B cell (primary cell): ENCODE measurements around the gene IARS1. TPM values are rescaled to one million over a fixed set of nuclear protein-coding genes. Genes with fewer than 3 reads are reported as not detected.

ENCODE experiments used
- ATAC-seq: fragments of 200-7000 bp; cut with Tn5 transposase; one replicate; pipeline ENCODE4 v1.10.0; 2021; ENCODE audit warnings: low read depth, mild to moderate bottlenecking, moderate number of reproducible peaks, moderate library complexity
- CTCF ChIA-PET: fragments of 350-600 bp; sonication (Branson Sonifier 250); formaldehyde crosslinking; loops from one replicate; lab custom pipeline; 2021; ENCODE audit warnings: antibody characterized with exemption, inconsistent platforms; lab: Charles Lee
- POLR2A ChIA-PET: fragments of 350-600 bp; sonication (Branson Sonifier 250); formaldehyde crosslinking; loops from one replicate; lab custom pipeline; 2021; ENCODE audit warnings: antibody characterized with exemption; lab: Charles Lee
- DNase-seq: peaks from one replicate; pipeline ENCODE4 v3.0.0; 2013
- H2AFZ ChIP-seq: 2 replicates; pipeline ENCODE4 v1.6.1; 2012; ENCODE audit warnings: mild to moderate bottlenecking, low read depth, low read length; ENCODE audit not compliant: insufficient read depth, poor library complexity, severe bottlenecking
- H3K27ac ChIP-seq, 2 donors: 1 replicate in 1 of 2; 2 replicates in 1 of 2; pipeline ENCODE4 v1.5.1; 2012 to 2013; ENCODE audit warnings: low read length in 2 of 2, mild to moderate bottlenecking in 2 of 2, moderate library complexity in 1 of 2
- H3K27me3 ChIP-seq, 4 experiments: fragments of 200-600 bp in 1 of 4; sonication (generic) in 1 of 4; replicated peaks in 1 of 4; 1 replicate in 2 of 4; 2 replicates in 2 of 4; pipeline versions ENCODE4 v1.6.1 to v1.7.0; 2013 to 2016; ENCODE audit warnings: low read length in 3 of 4, mild to moderate bottlenecking in 2 of 4, mixed read lengths in 1 of 4, moderate library complexity in 1 of 4; ENCODE audit not compliant: insufficient read depth in 4 of 4, control insufficient read depth in 3 of 4; ENCODE audit errors: control extremely low read depth in 1 of 4
- H3K36me3 ChIP-seq, 2 experiments: replicated peaks in 1 of 2; 1 replicate in 1 of 2; 2 replicates in 1 of 2; pipeline versions ENCODE4 v1.6.1 to v1.7.1; 2013; ENCODE audit warnings: low read length in 1 of 2; ENCODE audit not compliant: insufficient read depth in 2 of 2, control insufficient read depth in 1 of 2; ENCODE audit errors: control extremely low read depth in 1 of 2, extremely low read depth in 1 of 2
- H3K4me1 ChIP-seq, 2 donors: fragments of 200-600 bp in 1 of 2; sonication (generic) in 1 of 2; 1 replicate in 1 of 2; 2 replicates in 1 of 2; pipeline versions ENCODE4 v1.5.1 to v1.6.1; 2013 to 2017; ENCODE audit warnings: low read length in 2 of 2; ENCODE audit not compliant: control insufficient read depth in 2 of 2, insufficient read depth in 2 of 2
- H3K4me2 ChIP-seq: replicated peaks from 2 replicates; pipeline ENCODE3; 2012; ENCODE audit warnings: mild to moderate bottlenecking, low read depth, low read length; ENCODE audit not compliant: poor library complexity, severe bottlenecking
- H3K4me3 ChIP-seq, 5 experiments: fragments of 200-600 bp in 1 of 5; sonication (generic) in 1 of 5; 1 replicate in 3 of 5; 2 replicates in 2 of 5; pipeline versions ENCODE4 v1.5.1 to v1.7.0; 2011 to 2016; ENCODE audit warnings: low read length in 4 of 5, mild to moderate bottlenecking in 4 of 5, low read depth in 2 of 5, control low read depth in 1 of 5, moderate library complexity in 1 of 5; ENCODE audit not compliant: insufficient read depth in 1 of 5; ENCODE audit errors: control extremely low read depth in 1 of 5, extremely low read depth in 1 of 5
- H3K79me2 ChIP-seq: fragments of 200-600 bp; sonication (generic); one replicate; pipeline ENCODE4 v1.6.0; 2016; ENCODE audit warnings: low read length; ENCODE audit not compliant: control insufficient read depth, insufficient read depth
- H3K9ac ChIP-seq: fragments of 200-600 bp; sonication (generic); 2 replicates; pipeline ENCODE4 v1.6.1; 2017; ENCODE audit warnings: mild to moderate bottlenecking, low read length, moderate library complexity
- H3K9me3 ChIP-seq, 3 donors: one replicate each; pipeline versions ENCODE4 v1.6.1 to v1.7.1; 2013; ENCODE audit warnings: low read length in 2 of 3; ENCODE audit not compliant: control insufficient read depth in 2 of 3, insufficient read depth in 1 of 3; ENCODE audit errors: control extremely low read depth in 1 of 3
- H4K20me1 ChIP-seq: 2 replicates; pipeline ENCODE4 v1.6.0; 2012; ENCODE audit warnings: mild to moderate bottlenecking, low read length; ENCODE audit not compliant: insufficient read depth, control insufficient read depth, poor library complexity, severe bottlenecking
- H3K27ac Mint-ChIP-seq: one replicate; pipeline ENCODE4 v1.8.0; 2021; ENCODE audit warnings: mixed read lengths
- H3K27me3 Mint-ChIP-seq: one replicate; pipeline ENCODE4 v1.8.0; 2021; ENCODE audit warnings: mixed read lengths
- H3K4me1 Mint-ChIP-seq: one replicate; pipeline ENCODE4 v1.8.0; 2021; ENCODE audit warnings: mixed read lengths
- H3K4me3 Mint-ChIP-seq: one replicate; pipeline ENCODE4 v1.8.0; 2021; ENCODE audit warnings: mixed read lengths
- H3K9me3 Mint-ChIP-seq: one replicate; pipeline ENCODE4 v1.8.0; 2022; ENCODE audit warnings: mixed read lengths; ENCODE audit not compliant: insufficient read depth
- EZH2 ChIP-seq: IDR thresholded peaks from 2 replicates; pipeline ENCODE4 v1.6.1; 2012; ENCODE audit warnings: borderline replicate concordance, low read depth, mild to moderate bottlenecking, moderate library complexity, low read length; ENCODE audit not compliant: insufficient read depth, poor library complexity, severe bottlenecking
- WGBS: methylation state at CpG from one replicate; pipeline ENCODE4 v1.1.5; 2013; ENCODE audit warnings: missing lambda C conversion rate; ENCODE audit not compliant: insufficient coverage; 5-methylcytosine and 5-hydroxymethylcytosine counted together
- intact Hi-C: fragments of 100-400 bp; cut with micrococcal nuclease; formaldehyde crosslinking; loops from one replicate; pipeline ENCODE4 v1.10.0; 2022
- polyA plus RNA-seq: library from polyadenylated mRNA; depleted of rRNA; stranded (reverse); fragments of >200 nt; gene quantifications from 2 replicates; pipeline ENCODE4 v1.2.3, GENCODE V29; 2012
- total RNA-seq, 2 donors: library from RNA; stranded (reverse); fragments of 120-200 nt in 1 of 2; gene quantifications; 1 replicate in 1 of 2; 2 replicates in 1 of 2; pipeline versions ENCODE4 v1.2.3 to v1.2.4, GENCODE V29; 2013 to 2022
- TF ChIP-seq, protein P1 (sequence below): fragments of 200-600 bp; IDR thresholded peaks from one replicate; pipeline ENCODE4 v1.8.0; 2022; ENCODE audit warnings: antibody characterized with exemption, mild to moderate bottlenecking

Gene IARS1
- total and polyA plus RNA-seq, 2 donors (not counting 1 experiment from before 2014, with no cell fraction given): 31.6 to 82.8 TPM

DNA sequence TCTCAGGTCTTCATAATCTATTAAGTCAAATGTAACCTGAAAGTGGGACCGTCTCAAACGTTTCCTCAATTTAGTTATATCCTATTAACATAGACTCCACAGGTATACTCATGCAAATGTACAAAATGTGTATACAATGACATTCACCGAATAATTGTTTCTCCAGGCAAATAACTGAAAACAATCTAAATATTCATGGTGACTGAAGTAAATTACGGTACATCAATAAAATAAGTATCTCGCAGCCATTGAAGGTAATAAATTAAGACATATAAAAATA is 482 bp downstream of the IARS1 start:
- H3K9ac ChIP-seq: peak overlapping the region; percentile 74
- peak overlapping the region; percentile 74 for H3K4me2 ChIP-seq
- peak overlapping the region; percentile 64 to 79 for H3K27ac ChIP-seq
- ChIA-PET CTCF (no interaction called here), POLR2A (no interaction called here)
- peaks cover 37% of the 10 kb centered on the region for H3K79me2 ChIP-seq
- Mint-ChIP-seq H3K27ac (peak overlapping the region; percentile 50), H3K27me3 (no peaks in the 10 kb centered on the region), H3K4me1 (peaks cover 57% of the 10 kb centered on the region), H3K4me3 (peak overlapping the region; percentile 96), H3K9me3 (no peaks in the 10 kb centered on the region)
- DNase-seq (no peak), ATAC-seq (no peak)
- H3K9me3 ChIP-seq: peaks cover 0 to 3% (median 0%) of the 10 kb centered on the region in 3 donors
- H2AFZ ChIP-seq: peak overlapping the region; percentile 79
- no peak for TF ChIP-seq EZH2
- TF ChIP-seq, protein P1, sequence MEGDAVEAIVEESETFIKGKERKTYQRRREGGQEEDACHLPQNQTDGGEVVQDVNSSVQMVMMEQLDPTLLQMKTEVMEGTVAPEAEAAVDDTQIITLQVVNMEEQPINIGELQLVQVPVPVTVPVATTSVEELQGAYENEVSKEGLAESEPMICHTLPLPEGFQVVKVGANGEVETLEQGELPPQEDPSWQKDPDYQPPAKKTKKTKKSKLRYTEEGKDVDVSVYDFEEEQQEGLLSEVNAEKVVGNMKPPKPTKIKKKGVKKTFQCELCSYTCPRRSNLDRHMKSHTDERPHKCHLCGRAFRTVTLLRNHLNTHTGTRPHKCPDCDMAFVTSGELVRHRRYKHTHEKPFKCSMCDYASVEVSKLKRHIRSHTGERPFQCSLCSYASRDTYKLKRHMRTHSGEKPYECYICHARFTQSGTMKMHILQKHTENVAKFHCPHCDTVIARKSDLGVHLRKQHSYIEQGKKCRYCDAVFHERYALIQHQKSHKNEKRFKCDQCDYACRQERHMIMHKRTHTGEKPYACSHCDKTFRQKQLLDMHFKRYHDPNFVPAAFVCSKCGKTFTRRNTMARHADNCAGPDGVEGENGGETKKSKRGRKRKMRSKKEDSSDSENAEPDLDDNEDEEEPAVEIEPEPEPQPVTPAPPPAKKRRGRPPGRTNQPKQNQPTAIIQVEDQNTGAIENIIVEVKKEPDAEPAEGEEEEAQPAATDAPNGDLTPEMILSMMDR: no peak
- no CpG with 5 or more reads among the region's 5 CpGs for WGBS
- H3K4me3 ChIP-seq: peak overlapping the region; percentile 74 to 92 (median 87)
- no peaks in the 10 kb centered on the region for H4K20me1 ChIP-seq
- intact Hi-C loops: loop anchor here (1.0 kb wide), 2 partner anchors 32 to 178 kb away; partner anchors contain the start of genes CENPP, NOL8 and SPTLC1
- no peaks in the 10 kb centered on the region for H3K27me3 ChIP-seq
- peaks cover 26 to 27% of the 10 kb centered on the region in 2 donors for H3K4me1 ChIP-seq
- peaks cover 2 to 18% of the 10 kb centered on the region in 2 experiments for H3K36me3 ChIP-seq

DNA sequence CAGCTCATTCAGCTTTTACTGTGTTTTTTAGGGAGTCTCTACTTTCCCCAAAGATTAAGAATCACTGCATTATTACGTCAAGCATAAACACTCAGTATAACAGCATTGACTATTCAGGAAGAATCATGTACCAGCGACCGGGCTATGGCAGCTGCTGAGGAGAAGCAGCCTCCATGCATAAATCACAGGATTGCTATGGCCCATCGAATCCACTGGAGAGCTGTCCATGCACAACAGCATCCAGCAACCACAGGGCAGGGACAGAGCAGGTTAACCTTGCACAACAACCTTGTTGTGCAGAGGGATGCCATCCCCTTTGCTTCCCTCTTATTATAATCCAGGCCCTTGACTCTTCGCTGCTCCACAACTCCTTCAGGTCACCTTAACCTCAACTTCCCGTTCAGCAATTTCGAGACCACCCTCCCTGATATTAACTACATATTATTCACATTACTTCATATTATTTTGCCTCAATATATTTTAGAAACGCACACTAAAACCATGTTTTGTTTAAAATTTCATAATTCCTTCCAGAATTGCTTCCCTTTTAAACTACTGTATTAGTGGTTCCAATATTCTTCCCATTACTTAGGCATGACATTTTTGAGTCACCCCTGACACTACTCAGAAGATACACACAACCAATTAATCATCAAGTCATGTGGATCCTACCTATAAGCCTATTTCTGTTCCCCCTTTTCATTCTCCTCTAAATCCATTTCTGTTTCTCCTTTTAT is 991 bp downstream of the IARS1 start:
- Histone ChIP-seq H3K4me2 (peak overlapping the region; percentile 74), H4K20me1 (no peaks in the 10 kb centered on the region), H3K79me2 (peaks cover 37% of the 10 kb centered on the region), H3K4me3 (peak overlapping the region; percentile 74 to 92 (median 87)), H3K27ac (peak overlapping the region in 1 of 2 donors; percentile 79), H3K9me3 (peaks cover 0 to 3% (median 0%) of the 10 kb centered on the region in 3 donors), H3K4me1 (peaks cover 21 to 24% of the 10 kb centered on the region in 2 donors), H3K27me3 (no peaks in the 10 kb centered on the region), H2AFZ (peak overlapping the region; percentile 79), H3K36me3 (peaks cover 2 to 16% of the 10 kb centered on the region in 2 experiments), H3K9ac (peak overlapping the region; percentile 74)
- POLR2A ChIA-PET: interaction anchor here (0.6 to 1.4 kb wide), 2 partner anchors 33 to 1874 kb away, joined by 3 read pairs; partner anchors contain the start of genes CENPP and NOL8
- Mint-ChIP-seq H3K27me3 (no peaks in the 10 kb centered on the region), H3K27ac (peak overlapping the region; percentile 50), H3K4me3 (peak overlapping the region; percentile 96), H3K4me1 (peaks cover 52% of the 10 kb centered on the region), H3K9me3 (no peaks in the 10 kb centered on the region)
- TF ChIP-seq, protein P1: no peak
- no peak for TF ChIP-seq EZH2
- WGBS: 45% methylated on average over 8 of the region's 8 CpGs
- no peak for ATAC-seq
- CTCF ChIA-PET: no interaction called here
- intact Hi-C loops: loop anchor here (1.0 kb wide), 2 partner anchors 33 to 177 kb away; partner anchors contain the start of genes CENPP, NOL8 and SPTLC1
- DNase-seq: peak; percentile 15
